Melanocyte of skin (primary cell): Measurements from ENCODE around the gene FAM3D. TPM values are rescaled to one million over a fixed set of nuclear protein-coding genes. Genes with fewer than 3 reads are reported as not detected.

Source experiments
- total RNA-seq, 2 donors: library from RNA; depleted of rRNA; stranded (reverse); fragments of >200 nt; gene quantifications; 2 replicates each; pipeline ENCODE4 v1.2.3, GENCODE V29; 2012

The FAM3D gene
- total RNA-seq = not detected

GRCh38 chr3:58666683-58667082 is at the start of gene FAM3D:
FAM3D (minus strand) TSS chr3:58666774; CDS start chr3:58655563, 11,211 bp downstream.

Other genes with a start within 250 kb of the FAM3D start
- 10 to 100 TPM; 45.1 to 54.6 TPM for gene PDHB, start 232.9 kb downstream of the FAM3D start, total RNA-seq
- 1 to 10 TPM; 6.5 to 7.3 TPM for gene KCTD6, start 174.7 kb downstream of the FAM3D start, total RNA-seq
- gene ACOX2, start 129.6 kb downstream of the FAM3D start, total RNA-seq = 1 to 10 TPM; 1.3 to 1.4 TPM
- not detected for gene FAM107A, start 89.4 kb downstream of the FAM3D start, total RNA-seq